ENCODE measurements around the gene UPK1A. TPM values are rescaled to one million over a fixed set of nuclear protein-coding genes. Genes with fewer than 3 reads are reported as not detected.

UPK1A gene
- total and polyA plus RNA-seq, 2 of the 8 experiments (the other 6 are each of a cell fraction or from before 2014, with no cell fraction given), result 0.56 to 9.9 TPM

DNA sequence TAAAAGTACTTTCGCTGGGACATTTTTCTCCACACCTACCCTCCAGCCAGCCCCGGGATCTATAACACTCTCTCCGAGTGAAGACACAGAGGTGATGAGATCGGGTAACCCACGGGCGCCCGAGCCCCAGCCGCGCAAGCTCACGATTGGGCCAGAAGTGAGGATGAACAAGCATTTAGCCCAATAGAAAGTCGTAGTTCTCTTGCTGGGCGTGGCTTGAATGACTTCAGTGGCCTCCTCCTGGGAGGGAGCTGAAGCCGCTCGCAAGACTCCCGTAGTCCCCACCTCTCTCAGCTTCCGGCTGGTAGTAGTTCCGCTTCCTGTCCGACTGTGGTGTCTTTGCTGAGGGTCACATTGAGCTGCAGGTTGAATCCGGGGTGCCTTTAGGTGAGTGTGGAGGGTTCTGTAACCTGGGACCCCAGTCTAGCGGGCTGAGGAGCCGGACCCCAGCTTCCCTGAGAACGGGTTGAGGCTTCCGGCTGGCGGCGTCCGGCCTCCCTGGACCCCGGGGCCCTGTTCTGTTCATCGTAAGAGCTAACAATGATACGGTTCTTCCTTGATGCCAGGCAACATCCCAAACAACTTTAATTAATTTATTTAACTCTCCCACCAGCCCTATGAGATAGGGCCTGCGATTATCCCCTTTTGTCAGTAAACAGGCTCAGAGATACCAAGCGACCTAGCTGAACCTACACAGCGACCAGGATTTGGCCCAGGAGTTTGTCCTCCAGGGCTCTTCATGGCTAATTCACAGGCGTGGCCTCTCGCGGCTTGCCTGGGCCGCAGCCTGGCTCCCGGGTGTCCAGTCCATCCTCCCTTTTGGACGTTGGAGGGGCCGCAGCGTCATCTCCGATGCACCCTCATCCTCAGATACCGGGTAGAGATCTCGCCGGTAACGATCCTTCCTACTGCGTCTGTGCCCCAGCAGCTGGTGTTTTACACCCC is 18.0 kb upstream of the UPK1A start, which contains the start of gene COX6B1:
Gene COX6B1, plus strand, starts transcription at position 307 of the 945 bp plus-strand sequence. CDS start 2,921 bp downstream, outside the sequence.
- Histone ChIP-seq H3K4me2 (ENCODE audit: insufficient read depth in 1 of 2, low read depth in 2 of 2, low read length in 2 of 2) (peak within 1 kb of the TSS; percentile 86 to 95), H3K9ac (replicated peaks in 1 of 4; ENCODE audit: extremely low read depth in 1 of 4, low read depth in 3 of 4, low read length in 3 of 4) (peak within 1 kb of the TSS; percentile 9 to 88 (median 66)), H4K20me1 (replicated peaks in 1 of 2; ENCODE audit: control insufficient read depth in 1 of 2, insufficient read depth in 2 of 2, low read length in 2 of 2) (peaks cover 0 to 1% of the 10 kb centered on the region in 2 experiments), H3K4ac (replicated peaks; ENCODE audit: insufficient read length, low read depth, low read length) (no peak within 1 kb of the TSS), H3K79me1 (ENCODE audit: low read depth, low read length) (no peaks in the 10 kb centered on the region; the same call in 1 of the 2 replicates), H2BK15ac (ENCODE audit: low read length) (no peak within 1 kb of the TSS), H2BK5ac (ENCODE audit: low read depth, low read length) (peak within 1 kb of the TSS; percentile 52; the same call in 1 of the 2 replicates), H3K9me3 (ENCODE audit: insufficient read depth in 2 of 2, low read depth in 1 of 2, low read length in 1 of 2) (no peaks in the 10 kb centered on the region), H2BK12ac (ENCODE audit: low read depth, low read length) (no peak within 1 kb of the TSS), H4K5ac (ENCODE audit: insufficient read length, low read depth, low read length) (peak within 1 kb of the TSS; percentile 72), H3K79me2 (ENCODE audit: control insufficient read depth in 1 of 2, insufficient read depth in 2 of 2, low read length in 2 of 2) (peaks cover 5 to 19% of the 10 kb centered on the region in 2 experiments; a peak in 3 of 4 replicates), H3K27ac (ENCODE audit: low read depth, low read length) (peak within 1 kb of the TSS; percentile 44; the same call in 1 of the 2 replicates), H3K4me1 (replicated peaks in 1 of 4; ENCODE audit: control insufficient read depth in 3 of 4, insufficient read depth in 4 of 4, low read length in 3 of 4) (peaks cover 2 to 11% (median 4%) of the 10 kb centered on the region in 4 experiments; a peak in 5 of 7 replicates), H3K4me3 (ENCODE audit: extremely low read depth in 1 of 4, insufficient read depth in 2 of 4, low read depth in 3 of 4, low read length in 4 of 4) (peak within 1 kb of the TSS; percentile 62 to 98 (median 92)), H2BK120ac (replicated peaks; ENCODE audit: low read depth, low read length) (no peak within 1 kb of the TSS), H2BK20ac (ENCODE audit: low read length) (no peak within 1 kb of the TSS), H2AK5ac (ENCODE audit: low read depth, low read length) (no peak within 1 kb of the TSS; the same call in 1 of the 2 replicates), H3K14ac (ENCODE audit: insufficient read length) (no peak within 1 kb of the TSS), H4K91ac (replicated peaks; ENCODE audit: insufficient read length, low read length) (no peak within 1 kb of the TSS), H3K23ac (ENCODE audit: insufficient read length) (no peak within 1 kb of the TSS), H4K8ac (ENCODE audit: extremely low read depth, insufficient read depth, low read length) (peak within 1 kb of the TSS; percentile 74), H3K18ac (ENCODE audit: extremely low read depth, low read length) (peak within 1 kb of the TSS; percentile 90), H3K23me2 (ENCODE audit: low read depth, low read length) (peaks cover 18% of the 10 kb centered on the region; the same call in 1 of the 2 replicates), H2AFZ (ENCODE audit: low read length) (no peak within 1 kb of the TSS), H3K56ac (replicated peaks; ENCODE audit: insufficient read length, low read depth, low read length) (peak within 1 kb of the TSS; percentile 56), H3K27me3 (replicated peaks in 1 of 4; ENCODE audit: control insufficient read depth in 3 of 4, extremely low read depth in 1 of 4, insufficient read depth in 3 of 4, low read length in 3 of 4) (no peaks in the 10 kb centered on the region; a peak in 3 of 7 replicates), H3K36me3 (ENCODE audit: control insufficient read depth in 2 of 4, insufficient read depth in 4 of 4, low read length in 3 of 4) (peaks cover 2 to 9% (median 7%) of the 10 kb centered on the region in 4 experiments; a peak in 4 of 8 replicates)
- WGBS, 2 experiments (ENCODE audit: extremely low coverage in 1 of 2, insufficient coverage in 1 of 2, insufficient read length in 1 of 2, insufficient replicate concordance in 2 of 2, low coverage in 1 of 2, low lambda C conversion rate in 2 of 2, missing lambda C conversion rate in 1 of 2), result 3% methylated on average over 46 of the region's 46 CpGs; no CpG with 5 or more reads in 1 of the 2 experiments
- POLR2A ChIA-PET (ENCODE audit: partially characterized antibody), result interaction anchor here (0.6 to 2.7 kb wide), 19 partner anchors 8 to 203 kb away, joined by 3 to 17 read pairs (median 4); partner anchors contain the start of gene UPK1A
- CTCF ChIA-PET (ENCODE audit: partially characterized antibody), result interaction anchor here (0.7 to 1.6 kb wide), 5 partner anchors 9 to 200 kb away, joined by 3 to 9 read pairs (median 3); no protein-coding TSS in a partner anchor
- DNase-seq (ENCODE audit: low read depth in 1 of 2, low spot score in 2 of 2), result peak; percentile 84 to 88
- FAIRE-seq, result peak; percentile 55
- TF ChIP-seq HDAC6 (IDR thresholded peaks at IDR 0.05; ENCODE audit: low read depth, low read length) (no peak), SUZ12 (IDR thresholded peaks at IDR 0.05; ENCODE audit: low read length) (no peak), CHD1 (IDR thresholded peaks at IDR 0.05; ENCODE audit: low read depth, low read length) (no peak), SP2 (IDR thresholded peaks at IDR 0.05; ENCODE audit: low read length) (peak; percentile 62), SP4 (IDR thresholded peaks at IDR 0.05; ENCODE audit: low read length) (no peak; the same call in 1 of the 2 replicates), TAF1 (IDR thresholded peaks at IDR 0.05; ENCODE audit: low read depth, low read length) (peak; percentile 85), RAD21 (IDR thresholded peaks at IDR 0.05 in 1 of 2, conservative IDR thresholded peaks at IDR 0.05 in 1 of 2; ENCODE audit: low read depth in 2 of 2, low read length in 2 of 2) (no peak), KDM5A (IDR thresholded peaks at IDR 0.05; ENCODE audit: low read length) (peak; percentile 46; the same call in 1 of the 2 replicates), YY1 (IDR thresholded peaks at IDR 0.05; ENCODE audit: low read depth, low read length) (no peak)
- TF ChIP-seq, protein P1, sequence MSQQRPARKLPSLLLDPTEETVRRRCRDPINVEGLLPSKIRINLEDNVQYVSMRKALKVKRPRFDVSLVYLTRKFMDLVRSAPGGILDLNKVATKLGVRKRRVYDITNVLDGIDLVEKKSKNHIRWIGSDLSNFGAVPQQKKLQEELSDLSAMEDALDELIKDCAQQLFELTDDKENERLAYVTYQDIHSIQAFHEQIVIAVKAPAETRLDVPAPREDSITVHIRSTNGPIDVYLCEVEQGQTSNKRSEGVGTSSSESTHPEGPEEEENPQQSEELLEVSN (IDR thresholded peaks at IDR 0.05), result no peak

Data from H1 (cell line).